ENCODE results near the gene EFHB.
"Not testable (repeated sequence)": the region's sequence is repeated elsewhere in the genome, so short reads cannot be mapped to it uniquely, and the experiment has no call there.

Gene EFHB

DNA sequence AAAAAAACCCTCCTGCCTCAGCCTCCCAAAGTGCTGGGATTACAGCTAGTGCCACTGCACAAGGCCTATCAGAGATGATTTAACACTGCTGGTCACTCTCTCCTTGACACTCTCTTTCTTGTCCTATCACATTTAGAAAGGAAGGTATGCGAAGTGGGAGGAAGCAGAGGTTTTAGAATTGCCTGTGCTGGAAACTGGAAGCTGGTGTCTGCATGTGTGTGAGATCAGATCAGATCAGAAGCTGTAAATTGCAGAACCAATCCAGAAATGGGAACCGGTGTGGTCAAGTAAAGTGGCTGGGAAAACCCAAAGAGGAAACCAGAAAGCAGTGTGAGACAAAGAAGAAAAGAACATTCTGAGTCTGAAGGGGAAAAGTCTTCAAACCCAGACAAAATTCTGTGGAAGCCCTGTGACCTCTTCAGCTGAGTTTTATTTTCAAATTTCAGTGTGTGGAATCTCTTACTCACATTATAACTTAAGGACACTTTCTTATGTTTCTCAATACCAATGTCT is 2.8 kb downstream of the EFHB start:
- DNase-seq: peak; percentile 90 to 91

DNA sequence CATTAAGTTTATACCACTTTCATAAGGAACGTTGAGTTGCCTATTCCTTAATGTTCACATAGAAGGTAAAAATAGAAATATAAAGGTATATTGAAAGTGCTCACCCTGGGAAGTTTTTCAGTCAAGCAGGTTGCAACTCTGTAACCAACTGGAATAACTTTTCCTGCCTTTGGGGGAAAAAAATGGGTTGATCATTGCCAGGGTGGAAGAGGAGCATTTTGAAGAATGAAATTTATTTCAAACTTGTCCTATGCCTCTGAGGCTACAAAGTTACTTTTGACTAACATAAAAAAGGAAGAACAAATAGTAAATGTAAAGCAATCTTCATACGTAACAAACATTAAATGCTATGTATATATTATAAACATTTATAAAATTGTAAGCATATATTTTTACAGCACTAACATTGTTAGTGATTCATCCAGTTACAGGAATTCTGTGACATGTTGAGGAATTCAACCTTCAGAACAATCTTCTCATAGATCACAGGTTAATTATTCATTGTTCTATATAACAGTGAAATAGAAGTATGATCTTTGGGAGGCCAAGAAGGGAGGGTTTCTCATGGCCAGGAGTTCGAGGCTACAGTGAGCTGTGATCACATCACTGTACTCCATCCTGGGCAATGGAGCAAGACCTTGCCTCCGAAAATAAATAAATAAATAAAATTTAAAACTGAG is 13.5 kb downstream of the EFHB start:
- no peak for DNase-seq

DNA sequence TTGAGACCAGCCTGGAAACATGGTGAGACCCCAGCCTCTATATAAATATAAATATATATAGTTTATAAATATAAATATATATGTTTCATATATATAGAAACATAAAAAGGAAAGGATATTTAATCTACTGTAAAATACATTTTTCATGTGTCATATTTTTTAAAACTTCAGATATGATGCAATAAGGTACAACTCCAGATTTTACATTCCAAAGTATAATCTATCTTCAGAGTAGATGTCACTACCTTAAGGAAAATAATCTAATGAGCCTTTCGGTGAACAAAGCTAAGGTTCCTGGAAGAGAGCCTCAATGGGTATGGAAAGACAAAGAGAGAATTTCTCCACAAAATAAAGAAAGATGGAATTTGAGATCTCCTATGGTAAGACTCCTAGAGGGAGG is 16.9 kb downstream of the EFHB start:
- DNase-seq: no peak

DNA sequence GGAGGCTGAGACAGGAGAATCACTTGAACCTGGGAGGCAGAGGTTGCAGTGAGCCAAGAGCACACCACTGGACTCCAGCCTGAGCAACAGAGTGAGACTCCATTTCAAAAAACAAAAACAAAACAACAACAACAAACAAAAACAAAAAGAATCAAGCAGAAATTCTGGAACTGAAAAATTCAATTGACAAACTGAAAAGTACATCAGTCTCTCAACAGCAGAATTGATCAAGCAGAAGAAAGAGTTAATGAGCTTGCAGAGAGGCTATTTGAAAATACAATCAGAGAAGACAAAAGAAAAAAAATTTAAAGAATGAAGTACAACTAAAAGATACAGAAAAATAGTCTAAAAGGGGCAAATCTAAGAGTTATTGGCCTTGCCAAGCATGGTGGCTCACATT is 22.6 kb downstream of the EFHB start:
- DNase-seq: no peak

DNA sequence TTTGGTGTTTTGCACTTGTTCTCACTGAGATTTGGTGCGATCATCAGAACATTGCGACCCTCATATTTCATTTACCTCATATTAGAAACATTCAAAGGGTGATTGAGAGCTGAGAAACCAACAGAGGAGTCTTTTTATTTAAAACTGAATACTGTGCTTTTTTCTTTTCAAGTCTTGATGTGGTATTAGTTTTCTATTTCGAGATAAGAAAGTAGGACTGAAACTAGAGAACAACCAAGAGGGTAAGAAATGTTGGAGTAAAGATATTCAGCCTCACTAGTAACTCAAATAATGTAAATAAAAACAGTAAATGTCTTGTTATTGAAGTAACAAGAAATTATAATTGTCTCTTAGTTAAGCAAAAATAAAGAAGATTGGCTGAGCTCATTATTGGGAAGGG is 26.5 kb downstream of the EFHB start:
- no peak for DNase-seq

DNA sequence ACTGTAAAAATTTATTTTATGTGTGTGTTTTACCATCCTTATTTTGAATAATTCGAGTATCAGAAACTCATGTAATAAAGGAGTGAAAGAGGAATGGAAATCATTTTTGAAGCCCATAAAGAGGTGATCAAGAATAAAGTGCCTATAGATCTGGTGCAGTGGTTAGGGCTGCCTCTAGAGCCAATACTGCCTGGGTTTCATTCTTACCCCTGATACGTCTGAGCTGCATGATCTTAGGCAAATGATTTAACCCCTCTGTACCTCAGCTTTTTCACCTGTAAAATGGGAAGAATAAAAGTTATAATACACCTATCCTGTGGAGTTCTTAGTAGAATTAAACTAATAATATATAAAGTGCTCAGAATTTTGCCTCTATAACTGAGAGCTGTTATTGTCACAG is 30.4 kb downstream of the EFHB start:
- no peak for DNase-seq

DNA sequence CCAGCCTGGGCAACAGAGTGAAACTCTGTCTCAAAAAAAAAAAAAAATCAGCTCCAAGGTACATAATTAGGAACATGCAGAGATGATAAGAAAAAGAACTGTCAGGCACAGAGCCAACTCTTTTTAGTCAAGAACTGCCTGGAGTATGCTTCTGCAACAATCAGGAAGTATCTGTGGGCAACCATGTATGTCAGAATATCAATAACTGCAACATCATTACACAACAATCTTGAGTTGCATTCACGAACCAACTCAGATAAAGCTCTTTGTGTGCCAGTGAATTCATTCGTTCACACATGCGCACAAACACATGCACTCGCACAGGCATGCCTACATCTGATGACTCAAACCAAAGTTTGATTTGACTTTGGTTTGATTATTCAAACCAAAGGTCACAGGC is 32.1 kb downstream of the EFHB start:
- DNase-seq: peak; percentile 34 to 36

DNA sequence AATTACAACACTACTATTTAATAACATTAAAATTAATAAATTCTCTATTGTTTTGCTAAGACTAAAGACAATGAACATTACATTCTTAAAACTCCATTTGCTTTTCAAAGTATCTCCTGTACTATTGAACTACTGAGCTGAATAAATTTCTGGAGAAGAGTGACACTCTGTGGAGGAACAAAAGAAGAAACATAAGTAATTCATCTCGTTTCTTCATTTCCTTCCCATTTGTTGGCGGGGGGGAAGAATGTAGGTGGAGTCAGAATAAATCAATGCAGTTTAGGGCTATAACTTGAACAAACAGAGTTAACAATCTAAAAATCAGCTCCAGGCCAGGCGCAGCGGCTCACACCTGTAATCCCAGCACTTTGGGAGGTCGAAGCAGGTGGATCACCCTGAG is 32.7 kb downstream of the EFHB start:
- peak; percentile 47 to 59 for DNase-seq

DNA sequence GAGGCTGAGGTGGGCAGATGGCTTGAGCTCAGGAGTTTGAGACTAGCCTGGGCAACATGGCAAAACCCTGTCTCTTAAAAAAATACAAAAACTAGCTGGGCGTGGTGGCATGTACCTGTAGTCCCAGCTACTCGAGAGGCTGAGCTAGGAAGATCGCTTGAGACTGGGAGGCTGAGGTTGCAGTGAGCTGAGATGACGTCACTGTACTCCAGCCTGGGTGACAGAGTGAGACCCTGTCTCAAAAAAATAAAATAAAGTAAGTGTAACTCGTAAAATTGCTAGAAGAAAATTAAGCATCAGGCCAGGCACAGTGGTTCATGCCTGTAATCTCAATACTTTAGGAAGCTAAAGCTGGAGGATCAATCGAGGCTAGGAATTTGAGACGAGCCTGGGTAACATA is 34.2 kb downstream of the EFHB start:
- not testable (repeated sequence) for DNase-seq

DNA sequence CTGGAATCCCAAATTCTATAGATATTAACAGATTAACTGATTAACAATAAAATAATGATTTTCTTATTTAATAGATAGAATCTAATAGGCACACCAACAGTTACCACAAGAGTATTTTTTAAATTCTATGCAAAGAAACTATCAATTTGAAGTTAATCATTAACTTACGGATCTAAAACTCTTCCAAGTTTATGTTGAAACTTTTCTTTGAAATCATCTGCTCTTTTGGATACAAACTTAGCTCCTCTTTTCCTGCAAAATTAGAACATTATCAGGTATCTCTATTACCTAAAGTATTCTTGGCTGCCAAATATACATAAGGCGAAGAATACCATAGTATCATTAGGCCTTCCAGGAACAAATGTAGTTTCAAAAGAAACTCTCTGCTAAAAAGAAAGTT is 34.8 kb downstream of the EFHB start:
- no peak for DNase-seq

DNA sequence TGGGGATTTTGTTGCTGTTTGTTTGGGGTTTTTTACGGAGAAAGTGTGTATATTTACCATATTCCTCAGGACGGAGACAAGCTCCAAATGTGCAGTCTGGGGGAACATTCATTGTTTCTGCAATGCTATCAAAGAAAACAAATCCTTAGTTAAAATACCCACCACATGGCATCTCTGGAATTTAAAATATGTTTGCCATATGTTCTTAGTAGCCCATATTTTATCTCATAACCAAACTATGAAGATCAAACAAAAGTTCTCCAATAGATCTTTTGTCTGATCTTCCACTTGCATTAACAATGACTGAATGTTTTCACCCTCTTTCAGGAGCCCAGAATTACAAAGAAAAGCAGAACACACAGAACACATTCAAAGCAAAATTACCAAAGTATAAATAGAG is 35.3 kb downstream of the EFHB start:
- DNase-seq: no peak

DNA sequence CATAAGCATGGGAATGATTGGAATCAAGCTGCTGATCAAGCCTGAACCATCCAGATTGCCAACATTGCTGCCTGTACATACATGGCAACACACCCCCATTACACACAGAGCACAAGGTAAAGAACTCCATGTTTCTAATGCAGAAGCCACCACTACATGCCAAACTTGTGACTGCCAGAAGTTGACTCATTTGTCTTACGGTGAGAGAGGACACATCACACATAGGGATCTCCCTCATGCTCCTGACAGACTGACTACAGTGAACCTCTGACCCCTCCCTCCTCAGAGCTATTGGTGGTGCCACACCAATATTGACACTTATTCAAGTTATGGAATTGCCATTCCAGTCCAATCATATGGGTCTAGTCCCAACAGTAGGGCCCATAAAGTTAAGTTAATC is 42.3 kb downstream of the EFHB start:
- DNase-seq: no peak

DNA sequence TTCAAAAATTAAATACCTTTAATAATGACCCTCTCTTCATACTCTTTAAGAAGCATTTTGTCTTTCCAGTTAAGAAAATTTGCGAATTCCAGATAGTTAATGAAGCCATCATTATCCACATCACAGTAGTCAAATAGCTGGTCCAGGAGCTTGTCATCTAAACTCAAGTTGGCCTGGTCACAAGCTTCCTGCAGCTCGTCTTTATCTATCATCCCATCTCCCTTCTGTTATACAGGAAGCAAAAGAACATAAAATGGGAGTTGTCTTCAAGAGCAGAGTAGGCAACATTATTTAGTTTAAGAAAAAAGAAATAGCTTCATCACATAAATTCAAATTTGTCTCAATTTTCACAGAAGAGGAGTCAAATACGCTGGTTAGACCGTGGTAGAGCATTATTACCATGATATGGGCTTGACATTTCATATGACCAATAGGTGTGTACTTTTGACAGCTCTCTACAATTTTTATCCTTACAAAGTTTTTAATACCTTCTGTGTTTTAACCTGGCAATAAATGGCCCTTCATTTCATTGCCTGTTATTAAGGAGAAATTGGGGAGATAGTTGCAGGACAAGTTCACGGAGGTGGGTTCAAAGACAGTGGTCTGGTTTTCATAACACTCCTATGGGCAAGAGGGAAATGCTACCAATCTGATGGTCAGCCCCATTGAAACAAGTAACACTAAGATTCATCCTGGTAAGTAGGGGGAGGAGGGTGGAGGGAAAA is 45.4 kb downstream of the EFHB start:
- no peak for DNase-seq

DNA sequence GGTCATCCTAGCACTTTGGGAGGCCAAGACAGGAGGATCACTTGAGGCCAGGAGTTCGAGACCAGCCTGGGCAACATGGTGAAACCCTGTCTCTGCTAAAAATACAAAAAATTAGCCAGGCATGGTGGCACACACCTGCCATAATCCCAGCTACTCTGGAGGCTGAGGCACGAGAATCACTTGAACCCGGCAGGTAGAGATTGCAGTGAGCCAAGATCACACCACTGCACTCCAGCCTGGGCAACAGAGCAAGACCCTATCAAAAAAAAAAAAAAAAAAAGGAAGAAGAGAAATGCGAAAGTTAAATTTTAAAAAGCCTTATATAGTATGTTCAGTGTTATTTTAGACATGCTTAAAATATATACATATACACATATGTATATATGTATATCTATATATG is 46.9 kb downstream of the EFHB start:
- DNase-seq: not testable (repeated sequence)

DNA sequence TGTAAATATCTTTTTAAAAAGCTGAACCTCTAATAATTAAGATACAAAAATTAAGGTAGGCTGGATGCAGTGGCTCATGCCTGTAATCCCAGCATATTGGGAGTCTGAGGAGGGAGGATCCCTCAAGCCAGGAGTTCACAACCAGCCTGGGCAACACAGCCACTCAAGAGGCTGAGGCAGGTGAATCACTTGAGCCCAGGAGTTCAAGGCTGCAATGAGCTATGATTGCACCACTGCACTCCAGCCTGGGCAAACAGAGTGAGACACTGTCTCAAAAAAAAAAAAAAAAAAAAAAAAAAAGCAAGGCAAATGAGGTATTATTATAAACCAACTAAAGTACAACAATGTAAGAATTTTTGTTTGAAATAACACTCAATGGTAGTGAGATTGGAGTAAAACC is 47.6 kb downstream of the EFHB start:
- no peak for DNase-seq

DNA sequence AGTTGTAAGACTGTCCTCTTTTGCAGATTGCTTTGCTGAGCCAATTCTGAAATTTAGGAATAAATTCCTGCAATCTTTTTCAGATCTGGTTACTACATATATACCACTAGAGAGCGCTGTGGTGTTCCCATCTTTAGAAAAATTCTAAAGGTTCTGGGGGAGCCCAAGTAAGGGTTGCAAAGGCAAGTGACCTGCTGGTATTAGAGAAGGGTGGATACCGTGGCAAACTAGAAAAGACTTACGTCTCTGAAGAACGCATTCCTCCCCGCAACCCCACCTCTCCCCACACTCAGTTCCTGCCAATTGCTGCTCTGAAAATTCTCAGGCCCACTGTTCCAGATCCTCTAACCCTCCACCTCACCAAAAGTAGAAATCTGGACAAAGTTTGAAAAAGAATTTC is 48.5 kb downstream of the EFHB start:
- DNase-seq: peak; percentile 25 to 66

DNA sequence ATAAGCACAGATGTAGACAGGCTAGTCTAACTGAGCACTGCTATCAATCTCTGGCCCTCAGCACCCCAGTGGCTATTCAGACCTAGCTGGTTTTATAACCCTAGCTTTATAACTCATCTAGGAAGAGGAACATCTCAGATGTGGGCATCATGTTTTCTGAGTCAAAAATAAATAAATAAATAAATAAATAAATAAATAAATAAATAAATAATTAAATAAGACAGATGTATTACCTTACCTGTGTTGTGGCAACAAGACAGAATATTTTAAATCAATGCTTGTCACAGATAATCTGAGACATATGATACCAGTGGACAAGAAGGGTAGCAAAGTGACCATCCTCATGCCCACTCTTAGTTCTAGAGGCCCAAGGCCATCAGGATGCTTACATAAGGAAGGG is 52.2 kb downstream of the EFHB start:
- no peak for DNase-seq

DNA sequence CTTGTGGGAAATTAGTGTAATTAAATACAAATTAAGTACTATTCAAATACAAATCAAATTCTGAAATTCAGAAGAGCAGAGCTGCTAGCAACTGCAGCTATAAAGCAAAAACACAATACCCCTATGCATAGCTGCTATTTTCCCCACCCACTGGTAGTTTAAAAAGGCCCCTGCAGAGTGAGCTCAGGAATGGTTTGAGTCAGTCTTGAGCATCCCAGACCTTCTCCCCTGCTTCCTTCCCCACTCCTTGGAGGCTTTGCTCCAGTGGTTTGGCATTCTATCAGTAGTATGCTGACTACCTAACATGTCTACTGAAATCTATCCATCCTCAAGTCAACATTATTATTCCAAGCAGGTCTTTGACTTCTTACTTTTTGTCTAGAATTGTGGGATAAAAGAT is 53.0 kb downstream of the EFHB start:
- DNase-seq: no peak

DNA sequence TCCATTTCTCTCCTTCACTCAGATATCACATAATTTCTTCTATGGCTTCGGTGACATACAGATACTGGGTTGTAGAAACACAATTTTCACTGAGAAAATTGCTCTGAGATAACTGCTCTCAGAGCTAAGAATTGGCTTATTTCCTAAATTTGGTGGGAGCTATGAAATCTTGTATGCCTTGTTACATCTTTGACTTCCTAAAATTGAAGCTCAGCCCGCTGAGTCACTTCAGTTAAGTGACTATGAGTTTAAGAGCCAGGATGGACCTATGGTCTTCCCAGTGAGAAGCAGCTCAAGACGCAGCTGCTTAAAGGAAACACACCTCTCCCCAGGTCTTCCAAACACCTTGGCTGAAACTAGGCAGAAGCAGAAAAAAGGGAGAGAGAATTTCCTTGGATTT is 56.4 kb downstream of the EFHB start:
- no peak for DNase-seq

DNA sequence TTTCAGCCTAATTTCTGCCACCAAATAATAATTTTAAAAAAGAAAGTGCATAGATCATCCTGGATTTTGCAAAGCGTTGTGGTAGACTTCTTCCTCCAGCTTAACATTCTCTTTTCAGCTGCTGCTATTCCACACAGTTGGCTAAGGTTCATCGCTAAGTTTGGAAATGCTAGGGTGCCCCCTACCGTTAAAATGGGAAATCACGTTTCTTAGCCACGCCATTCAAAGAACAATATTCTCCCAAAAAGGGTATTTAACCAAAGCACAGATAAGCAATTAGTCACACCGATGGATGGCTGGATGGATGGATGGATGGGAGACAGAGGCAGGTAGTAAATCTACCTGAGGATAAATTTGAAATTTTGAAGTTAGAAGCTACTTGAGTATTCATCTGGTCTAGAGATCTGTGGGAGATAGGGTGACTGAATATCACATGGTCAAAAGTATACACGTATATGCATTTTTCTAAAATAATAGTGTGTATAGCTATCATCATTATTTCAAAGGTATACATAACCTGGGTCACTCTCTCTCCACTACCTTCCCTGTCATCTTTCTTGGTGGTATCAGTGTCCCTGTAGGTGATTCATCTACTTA is 67.2 kb downstream of the EFHB start:
- peak; percentile 80 to 82 for DNase-seq

DNA sequence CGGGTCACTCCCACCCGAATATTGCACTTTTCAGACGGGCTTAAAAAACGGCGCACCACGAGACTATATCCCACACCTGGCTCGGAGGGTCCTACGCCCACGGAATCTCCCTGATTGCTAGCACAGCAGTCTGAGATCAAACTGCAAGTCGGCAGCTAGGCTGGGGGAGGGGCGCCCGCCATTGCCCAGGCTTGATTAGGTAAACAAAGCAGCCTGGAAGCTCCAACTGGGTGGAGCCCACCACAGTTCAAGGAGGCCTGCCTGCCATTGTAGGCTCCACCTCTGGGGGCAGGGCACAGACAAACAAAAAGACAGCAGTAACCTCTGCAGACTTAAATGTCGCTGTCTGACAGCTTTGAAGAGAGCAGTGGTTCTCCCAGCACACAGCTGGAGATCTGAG is 78.7 kb downstream of the EFHB start:
- DNase-seq: not testable (repeated sequence)

DNA sequence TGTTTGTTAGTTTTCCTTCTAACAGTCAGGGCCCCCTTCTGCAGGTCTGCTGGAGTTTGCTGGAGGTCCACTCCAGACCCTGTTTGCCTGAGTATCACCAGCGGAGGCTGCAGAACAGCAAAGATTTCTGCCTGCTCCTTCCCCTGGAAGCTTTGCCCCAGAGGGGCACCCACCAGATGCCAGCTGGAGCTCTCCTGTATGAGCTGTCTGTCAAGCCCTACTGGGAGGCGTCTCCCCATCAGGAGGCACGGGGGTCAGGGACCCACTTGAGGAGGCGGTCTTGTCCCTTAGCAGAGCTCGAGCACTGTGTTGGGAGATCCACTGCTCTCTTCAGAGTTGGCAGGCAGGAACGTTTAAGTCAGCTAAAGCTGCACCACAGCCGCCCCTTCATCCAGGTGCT is 87.4 kb downstream of the EFHB start:
- DNase-seq: not testable (repeated sequence)

Data from Kasumi-1 (cell line).